Rectal smooth muscle tissue (tissue), 1 donor: ENCODE data around the gene ERAP2.
A peak's percentile ranks its signal among the peaks of the same experiment; 100 is the strongest.
"Not testable (repeated sequence)": the region's sequence is repeated elsewhere in the genome, so short reads cannot be mapped to it uniquely, and the experiment has no call there.

Source experiments
- H3K27ac ChIP-seq: one replicate; pipeline ENCODE4 v1.7.0; 2013; ENCODE audit warnings: low read depth, low read length, inconsistent platforms
- H3K27me3 ChIP-seq: one replicate; pipeline ENCODE4 v1.7.0; 2013; ENCODE audit warnings: low read length; ENCODE audit not compliant: control insufficient read depth, insufficient read depth
- H3K36me3 ChIP-seq: one replicate; pipeline ENCODE4 v1.7.0; 2013; ENCODE audit warnings: low read length; ENCODE audit not compliant: control insufficient read depth, insufficient read depth
- H3K4me1 ChIP-seq: one replicate; pipeline ENCODE4 v1.7.0; 2013; ENCODE audit warnings: low read length; ENCODE audit not compliant: control insufficient read depth, insufficient read depth
- H3K4me3 ChIP-seq: one replicate; pipeline ENCODE4 v1.7.0; 2013; ENCODE audit warnings: low read length
- H3K9ac ChIP-seq: one replicate; pipeline ENCODE4 v1.7.0; 2013; ENCODE audit warnings: low read length

Gene ERAP2

GRCh38 chr5:96876292-96876850 is at the start of gene ERAP2:
ERAP2 (plus strand) TSS chr5:96876500; CDS start chr5:96879686, 3,186 bp downstream.
- H3K36me3 ChIP-seq: no peaks in the 10 kb centered on the region

GRCh38 chr5:96829297-96829696 is 47.0 kb upstream of the ERAP2 start:
- Histone ChIP-seq H3K4me3 (no peak overlapping the region), H3K9ac (no peak overlapping the region), H3K4me1 (no peaks in the 10 kb centered on the region), H3K27me3 (no peaks in the 10 kb centered on the region), H3K27ac (no peak overlapping the region), H3K36me3 (no peaks in the 10 kb centered on the region)

More at GRCh38 chr5:96876292-96876850, at the start of gene ERAP2:
- Histone ChIP-seq H3K4me3 (peak within 1 kb of the TSS; percentile 69), H3K9ac (peak within 1 kb of the TSS; percentile 3), H3K27me3 (no peaks in the 10 kb centered on the region), H3K4me1 (peaks cover 4% of the 10 kb centered on the region), H3K27ac (peak within 1 kb of the TSS; percentile 60)

- no peaks in the 10 kb centered on the region for H3K4me1 ChIP-seq
- no peak overlapping the region for H3K9ac ChIP-seq
- H3K27me3 ChIP-seq: no peaks in the 10 kb centered on the region
- no peaks in the 10 kb centered on the region for H3K36me3 ChIP-seq
- H3K27ac ChIP-seq: no peak overlapping the region
- no peak overlapping the region for H3K4me3 ChIP-seq
These were observed 42.3 kb upstream of the ERAP2 start for GRCh38 chr5:96834016-96834415.

GRCh38 chr5:96835791-96836191 is 40.5 kb upstream of the ERAP2 start:
- Histone ChIP-seq H3K4me3 (no peak overlapping the region), H3K27me3 (no peaks in the 10 kb centered on the region), H3K27ac (no peak overlapping the region), H3K36me3 (no peaks in the 10 kb centered on the region), H3K4me1 (no peaks in the 10 kb centered on the region), H3K9ac (no peak overlapping the region)

GRCh38 chr5:96836817-96837216 is 39.5 kb upstream of the ERAP2 start:
- Histone ChIP-seq H3K27me3 (no peaks in the 10 kb centered on the region), H3K36me3 (no peaks in the 10 kb centered on the region), H3K4me3 (no peak overlapping the region), H3K9ac (no peak overlapping the region), H3K4me1 (no peaks in the 10 kb centered on the region), H3K27ac (no peak overlapping the region)

- no peak overlapping the region for H3K4me3 ChIP-seq
- no peak overlapping the region for H3K27ac ChIP-seq
These were observed 39.0 kb upstream of the ERAP2 start for GRCh38 chr5:96837303-96837702.

GRCh38 chr5:96838201-96839070 is 37.9 kb upstream of the ERAP2 start:
- no peak overlapping the region for H3K9ac ChIP-seq
- H3K27ac ChIP-seq: no peak overlapping the region
- H3K4me3 ChIP-seq: no peak overlapping the region
- no peaks in the 10 kb centered on the region for H3K36me3 ChIP-seq
- no peaks in the 10 kb centered on the region for H3K4me1 ChIP-seq
- H3K27me3 ChIP-seq: no peaks in the 10 kb centered on the region

More at GRCh38 chr5:96837303-96837702, 39.0 kb upstream of the ERAP2 start:
- Histone ChIP-seq H3K9ac (no peak overlapping the region), H3K4me1 (no peaks in the 10 kb centered on the region), H3K27me3 (no peaks in the 10 kb centered on the region), H3K36me3 (no peaks in the 10 kb centered on the region)

- Histone ChIP-seq H3K27me3 (no peaks in the 10 kb centered on the region), H3K4me1 (no peaks in the 10 kb centered on the region), H3K9ac (no peak overlapping the region), H3K4me3 (no peak overlapping the region), H3K27ac (no peak overlapping the region), H3K36me3 (no peaks in the 10 kb centered on the region)
These were observed 37.2 kb upstream of the ERAP2 start for GRCh38 chr5:96839071-96839592.

- not testable (repeated sequence) for H3K4me3 ChIP-seq
These were observed 34.4 kb upstream of the ERAP2 start for GRCh38 chr5:96841931-96842330.

GRCh38 chr5:96843140-96843539 is 33.2 kb upstream of the ERAP2 start:
- Histone ChIP-seq H3K27ac (no peak overlapping the region), H3K4me3 (no peak overlapping the region), H3K27me3 (no peaks in the 10 kb centered on the region), H3K36me3 (no peaks in the 10 kb centered on the region), H3K4me1 (no peaks in the 10 kb centered on the region), H3K9ac (no peak overlapping the region)

More at GRCh38 chr5:96841931-96842330, 34.4 kb upstream of the ERAP2 start:
- H3K9ac ChIP-seq, H3K27ac ChIP-seq, H3K36me3 ChIP-seq, H3K4me1 ChIP-seq, H3K27me3 ChIP-seq: not testable (repeated sequence)

- no peaks in the 10 kb centered on the region for H3K4me1 ChIP-seq
- H3K9ac ChIP-seq: no peak overlapping the region
- H3K27ac ChIP-seq: no peak overlapping the region
- no peak overlapping the region for H3K4me3 ChIP-seq
- H3K36me3 ChIP-seq: no peaks in the 10 kb centered on the region
- H3K27me3 ChIP-seq: no peaks in the 10 kb centered on the region
These were observed 31.8 kb upstream of the ERAP2 start for GRCh38 chr5:96844481-96844990.

GRCh38 chr5:96851312-96852062 is 24.8 kb upstream of the ERAP2 start:
- Histone ChIP-seq H3K9ac (no peak overlapping the region), H3K36me3 (no peaks in the 10 kb centered on the region), H3K27me3 (no peaks in the 10 kb centered on the region), H3K4me1 (no peaks in the 10 kb centered on the region), H3K4me3 (no peak overlapping the region), H3K27ac (no peak overlapping the region)
